ENCODE measurements around the gene SMG6. TPM values are rescaled to one million over a fixed set of nuclear protein-coding genes. Genes with fewer than 3 reads are reported as not detected.
A peak's percentile ranks its signal among the peaks of the same experiment; 100 is the strongest.

The SMG6 gene
- total and polyA plus RNA-seq, 2 of the 4 experiments (the other 2 are of a cell fraction) = 16.3 to 30.3 TPM

DNA sequence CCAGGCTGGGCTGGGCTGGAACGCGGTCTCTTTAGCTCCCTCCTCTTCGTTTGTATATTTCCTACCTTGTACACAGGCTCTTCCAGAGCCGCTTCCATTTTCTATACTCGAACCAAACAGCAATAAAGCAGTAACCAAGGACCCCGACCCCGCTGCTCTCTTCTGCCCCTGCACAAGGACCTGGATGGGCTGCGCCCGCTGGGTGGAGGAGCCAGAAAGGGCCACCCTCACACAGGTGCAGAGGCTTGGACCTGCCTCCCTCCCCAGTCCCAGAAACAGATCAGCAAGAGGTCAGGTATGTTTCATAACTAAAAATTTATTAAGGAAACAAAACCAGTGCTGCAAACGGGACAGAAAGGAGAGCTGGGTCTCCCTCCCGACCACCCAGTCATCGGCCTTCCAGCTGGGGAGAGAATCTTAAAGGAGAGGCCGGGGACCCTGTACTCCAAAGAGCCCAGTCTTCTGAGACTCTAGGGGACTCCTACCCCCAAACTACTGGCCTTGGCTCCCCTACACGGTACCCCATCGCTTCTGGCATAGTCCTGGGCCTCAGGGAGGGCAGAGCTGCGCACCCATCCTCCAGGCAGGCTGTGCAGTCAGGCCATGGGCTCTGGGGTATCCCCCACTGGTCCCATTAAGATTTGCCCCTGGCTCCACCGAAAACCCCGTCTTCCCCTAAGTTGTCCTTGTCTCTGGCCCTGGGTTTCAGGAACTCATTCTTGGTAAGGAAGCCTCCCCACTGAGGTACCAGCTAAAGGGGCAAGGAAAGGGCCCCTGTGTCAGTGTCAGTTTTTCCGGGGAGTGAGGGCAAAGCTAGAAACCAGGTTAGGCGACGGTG is 243.8 kb downstream of the SMG6 start:
- Histone ChIP-seq H3K9me1 (ENCODE audit: insufficient read depth, low read length) (peaks cover 10% of the 10 kb centered on the region), H2AK5ac (ENCODE audit: low read depth, low read length) (peak overlapping the region; percentile 73), H3K56ac (ENCODE audit: extremely low read depth, insufficient read depth, low read length) (no peak overlapping the region), H2BK20ac (ENCODE audit: low read depth, low read length) (peak overlapping the region; percentile 61; the same call in 1 of the 2 replicates), H3K4me1 (ENCODE audit: control insufficient read depth, insufficient read depth, low read length) (peaks cover 51% of the 10 kb centered on the region), H3K4me3 (ENCODE audit: insufficient read depth, low read depth, low read length) (no peak overlapping the region), H3K27me3 (ENCODE audit: control insufficient read depth, insufficient read depth, low read length) (no peaks in the 10 kb centered on the region), H3K9me3 (ENCODE audit: control insufficient read depth, insufficient read depth, low read length) (no peaks in the 10 kb centered on the region), H3K36me3 (ENCODE audit: control insufficient read depth, insufficient read depth, low read length) (peaks cover 56% of the 10 kb centered on the region), H3K27ac (ENCODE audit: insufficient read depth, low read length) (peak overlapping the region; percentile 51), H3K18ac (ENCODE audit: low read depth, low read length) (peak overlapping the region; percentile 14; the same call in 1 of the 2 replicates), H2BK120ac (ENCODE audit: low read depth, low read length) (peak overlapping the region; percentile 65), H3K4ac (ENCODE audit: low read depth, low read length) (peak overlapping the region; percentile 67), H3K4me2 (ENCODE audit: low read depth, low read length) (no peak overlapping the region; the same call in 1 of the 2 replicates), H3K14ac (replicated peaks; ENCODE audit: low read depth, low read length) (peak overlapping the region; percentile 6), H3K9ac (ENCODE audit: low read depth, low read length) (peak overlapping the region; percentile 18), H3K79me1 (ENCODE audit: low read depth in 1 of 2, low read length in 2 of 2) (peaks cover 13 to 59% of the 10 kb centered on the region in 2 experiments), H2BK15ac (ENCODE audit: low read depth, low read length) (0 out of 3 replicates have a peak overlapping the region, but pooled peaks have one; percentile 44), H2AK9ac (replicated peaks; ENCODE audit: low read depth, low read length, poor library complexity) (peak overlapping the region; percentile 90), H4K5ac (ENCODE audit: low read depth, low read length) (peak overlapping the region; percentile 67), H4K8ac (ENCODE audit: low read depth in 2 of 2, low read length in 2 of 2) (peak overlapping the region; percentile 43 to 60), H4K91ac (ENCODE audit: insufficient read depth, low read depth, low read length) (peak overlapping the region; percentile 7), H2AFZ (replicated peaks; ENCODE audit: low read length, poor library complexity) (peak overlapping the region; percentile 6), H4K20me1 (ENCODE audit: insufficient read depth, low read length) (peaks cover 20% of the 10 kb centered on the region), H3K23ac (ENCODE audit: low read depth, low read length) (peak overlapping the region; percentile 88), H2BK5ac (ENCODE audit: low read depth, low read length, poor library complexity, severe bottlenecking) (peak overlapping the region; percentile 67)
- no peak for ATAC-seq (ENCODE audit: low read depth)
- intact Hi-C loops (cut with micrococcal nuclease) (no loop called here), dilution Hi-C loops (cut with HindIII; ENCODE audit: low sequenced_read_pairs, unreplicated experiment) (no loop called here), in situ Hi-C loops (cut with MboI; ENCODE audit: low sequenced_read_pairs) (loop anchor here (10.0 kb wide), 1 partner anchor 115 kb away; no protein-coding TSS in a partner anchor)
- CTCF ChIA-PET = interaction anchor here (6.3 kb wide), 1 partner anchor 185 kb away, joined by 57 read pairs; no protein-coding TSS in a partner anchor
- BruUV-seq (replicated peaks) = TSS peak; percentile 88
- POLR2A ChIA-PET (ENCODE audit: unreplicated experiment) = interaction anchor here (0.9 kb wide), 1 partner anchor 185 kb away, joined by 3 read pairs; no protein-coding TSS in a partner anchor
- peak; percentile 14; the same call in 1 of the 2 replicates for TF ChIP-seq POLR2A (IDR thresholded peaks at IDR 0.05; ENCODE audit: low read depth, low read length)
- no peak for TF ChIP-seq FOS (IDR thresholded peaks at IDR 0.05; ENCODE audit: low read depth, low read length)
- 94% methylated on average over 7 of the region's 21 CpGs; no CpG with 5 or more reads in 1 of the 2 experiments for WGBS, 2 experiments (ENCODE audit: extremely low coverage in 2 of 2, insufficient read length in 1 of 2)
- DNase-seq = no peak
